NCI-H774 (cell line): ENCODE results near the gene CSDE1.
A peak's percentile ranks its signal among the peaks of the same experiment; 100 is the strongest.

Source experiments
- DNase-seq: peaks from one replicate; lab custom pipeline; 2025; lab: John Stamatoyannopoulos, UW

Gene CSDE1

DNA sequence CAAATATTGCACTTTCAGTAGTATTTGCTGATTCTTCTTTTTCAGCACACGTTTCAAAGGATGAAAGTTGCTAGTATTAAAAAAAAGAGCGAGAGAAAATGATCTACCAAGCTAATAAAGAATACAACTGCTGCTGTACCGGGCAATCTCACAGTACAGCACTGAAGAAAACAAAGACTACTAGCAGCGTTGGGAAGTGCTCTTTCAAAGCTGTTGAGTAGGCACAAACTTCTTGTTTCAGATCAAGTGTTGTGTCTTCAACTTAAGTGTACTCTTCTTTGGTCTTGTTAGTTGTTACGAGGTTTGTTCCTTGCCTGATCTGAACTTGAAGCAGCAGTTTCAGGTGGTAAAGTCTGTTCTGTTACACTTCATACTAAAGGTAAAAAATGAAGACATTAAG, 7.9 kb downstream of the CSDE1 start:
- no peak for DNase-seq

DNA sequence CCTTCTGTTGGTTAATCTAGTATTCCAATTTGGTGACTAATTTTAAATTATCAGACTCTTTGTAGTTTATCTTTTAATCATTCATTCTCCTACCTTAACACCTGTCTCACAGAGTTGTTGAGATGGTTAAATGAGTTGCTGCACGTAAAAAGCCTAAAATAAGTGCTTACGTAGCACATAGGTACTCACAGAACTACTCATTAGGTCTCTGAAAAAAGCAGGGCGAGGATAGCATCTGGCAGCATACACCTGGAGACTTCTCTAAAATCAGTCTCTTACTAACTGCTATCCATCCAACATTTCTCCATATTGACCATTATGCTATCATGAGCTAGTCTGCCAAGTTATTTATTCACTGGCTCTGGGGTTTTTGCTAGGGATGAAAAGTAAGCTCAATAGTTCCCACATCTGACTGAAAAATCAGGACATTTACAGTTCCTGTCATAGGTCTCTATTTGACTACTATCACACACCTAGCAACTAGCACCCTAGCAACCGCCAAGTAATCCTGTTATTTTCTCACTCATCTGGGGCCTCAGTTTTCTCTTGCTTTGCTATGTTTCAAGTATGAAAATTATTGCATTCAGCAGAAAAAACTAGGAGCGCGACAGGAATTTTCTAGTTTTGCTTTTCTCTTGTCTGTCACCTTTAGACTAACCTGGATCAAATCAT, 11.2 kb downstream of the CSDE1 start:
- DNase-seq = no peak

DNA sequence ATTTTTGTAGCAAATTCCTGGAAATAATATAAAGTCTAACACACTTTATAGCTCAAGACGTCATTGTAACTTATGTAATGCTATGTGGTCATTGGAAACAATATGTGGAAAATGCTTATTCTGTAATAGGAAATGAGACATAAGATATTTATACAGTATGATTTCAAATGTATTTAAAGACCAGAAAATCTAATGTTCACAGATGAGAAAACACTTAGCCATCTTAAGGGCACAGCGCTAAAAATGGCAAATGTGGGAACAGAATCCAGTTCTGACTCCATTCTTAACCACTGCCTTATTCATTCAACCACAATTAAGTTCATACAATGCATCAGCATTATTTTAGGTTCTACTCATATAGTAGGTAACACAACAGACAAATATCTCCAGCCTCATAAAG, 12.5 kb downstream of the CSDE1 start:
- no peak for DNase-seq

DNA sequence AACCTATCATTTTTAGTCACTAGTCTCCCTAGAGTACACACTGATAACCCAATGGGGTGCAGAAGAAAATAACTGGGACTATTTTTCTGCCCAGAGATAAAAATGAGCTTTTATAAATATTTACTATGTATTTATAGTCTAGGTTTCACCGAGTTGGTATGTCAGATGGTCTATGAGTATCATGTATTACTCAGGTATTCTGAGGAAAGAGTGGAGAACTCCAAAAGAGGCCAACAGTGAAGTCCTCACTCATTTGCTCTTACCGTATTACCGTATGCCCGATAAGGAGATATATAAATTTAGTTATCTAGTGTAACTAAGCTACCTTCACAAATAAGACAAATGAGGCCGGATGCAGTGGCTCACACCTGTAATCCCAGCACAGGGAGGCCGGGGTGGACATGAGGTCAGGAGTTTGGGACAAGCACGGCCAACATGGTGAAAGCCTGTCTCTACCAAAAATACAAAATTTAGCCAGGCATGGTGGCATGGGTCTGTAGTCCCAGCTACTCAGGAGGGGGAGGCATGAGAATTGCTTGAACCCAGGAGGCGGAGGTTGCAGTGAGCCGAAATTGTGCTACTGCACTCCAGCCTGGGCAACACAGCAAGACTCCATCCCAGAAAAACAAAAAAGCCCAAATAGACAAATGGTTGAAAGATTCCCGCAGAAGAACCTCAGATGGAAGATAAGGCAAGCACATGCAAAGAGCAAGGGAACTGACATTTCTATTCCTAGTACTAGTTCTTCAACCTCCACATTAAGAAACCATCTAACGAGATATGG, 15.6 kb downstream of the CSDE1 start:
- DNase-seq = no peak

DNA sequence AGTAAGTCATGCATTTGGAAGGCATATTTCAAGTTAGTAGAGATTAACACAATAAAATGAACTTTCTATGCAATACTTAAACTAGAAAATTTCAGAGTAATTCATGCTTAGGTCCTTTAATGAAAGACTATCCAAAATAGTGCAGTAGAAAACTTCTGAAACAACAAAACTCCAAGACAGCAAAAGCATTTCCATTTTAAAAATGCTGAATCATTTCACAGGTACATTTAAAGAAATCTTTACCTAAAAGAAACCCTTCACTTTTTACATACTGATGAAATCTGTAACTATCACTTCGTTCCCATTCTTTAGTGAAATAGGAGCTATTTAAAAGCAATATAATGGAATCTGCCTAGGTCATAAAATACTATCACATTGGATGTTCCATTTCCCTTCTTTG, 17.5 kb downstream of the CSDE1 start:
- no peak for DNase-seq

DNA sequence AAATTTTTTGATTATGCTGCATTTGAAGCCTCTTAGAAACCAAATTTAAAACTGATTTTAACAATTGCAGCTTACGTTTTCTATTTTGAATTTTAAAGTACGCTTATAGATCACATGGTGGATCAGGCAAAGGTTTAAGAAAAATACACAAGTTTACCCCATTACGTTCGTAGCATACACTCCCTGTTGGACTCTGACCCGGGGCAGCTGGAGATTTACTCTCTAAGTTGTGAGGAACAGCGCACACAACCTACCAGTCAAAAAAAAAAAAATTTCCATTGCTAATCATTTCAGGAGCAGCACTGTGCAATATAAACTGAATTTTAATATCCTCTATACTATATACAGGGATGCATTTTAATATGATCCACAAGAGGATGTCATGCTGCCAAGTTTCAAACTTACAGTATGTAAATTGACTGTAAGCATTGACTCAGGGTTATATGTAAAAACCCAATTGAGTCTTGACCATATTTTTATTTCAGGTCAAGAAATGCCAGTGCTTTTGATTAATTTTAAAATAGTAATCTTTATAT, 20.4 kb downstream of the CSDE1 start:
- no peak for DNase-seq

DNA sequence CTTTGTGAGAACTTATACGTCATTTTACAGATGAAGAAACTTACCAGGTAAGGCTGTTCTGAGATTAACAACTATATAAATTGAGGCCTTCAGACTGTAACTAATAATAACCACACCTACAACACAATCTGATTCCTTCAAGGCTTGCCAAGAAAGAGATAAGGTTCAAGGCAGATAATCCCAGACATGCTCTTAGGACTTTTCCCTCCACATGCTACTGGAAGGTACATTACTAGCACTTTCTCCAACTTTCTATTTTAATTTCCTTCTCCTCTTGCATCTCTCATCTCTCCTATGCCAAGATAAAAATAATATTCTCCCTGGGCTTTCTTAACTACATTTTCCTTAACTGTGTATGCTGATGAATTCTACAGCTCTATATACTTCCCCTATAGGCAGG, 22.3 kb downstream of the CSDE1 start:
- DNase-seq = no peak

DNA sequence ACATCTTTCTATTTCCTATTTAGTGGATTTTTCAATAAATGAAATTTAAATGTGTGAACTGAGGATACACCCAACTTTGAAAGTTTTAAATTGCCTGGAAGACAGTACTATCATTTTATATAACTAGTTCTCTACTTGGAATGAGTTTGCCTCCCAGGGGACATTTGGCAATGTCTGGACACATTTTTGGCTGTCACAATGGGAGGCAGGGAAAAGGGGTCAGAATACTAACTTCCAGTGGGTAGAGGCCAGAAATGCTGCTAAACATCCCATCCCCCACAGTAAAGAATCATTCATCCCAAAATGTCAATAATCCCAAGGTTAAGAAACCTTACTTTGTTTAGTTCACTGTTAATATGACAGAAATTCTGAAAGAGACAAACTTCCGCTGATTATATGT, 28.0 kb downstream of the CSDE1 start:
- DNase-seq = no peak

DNA sequence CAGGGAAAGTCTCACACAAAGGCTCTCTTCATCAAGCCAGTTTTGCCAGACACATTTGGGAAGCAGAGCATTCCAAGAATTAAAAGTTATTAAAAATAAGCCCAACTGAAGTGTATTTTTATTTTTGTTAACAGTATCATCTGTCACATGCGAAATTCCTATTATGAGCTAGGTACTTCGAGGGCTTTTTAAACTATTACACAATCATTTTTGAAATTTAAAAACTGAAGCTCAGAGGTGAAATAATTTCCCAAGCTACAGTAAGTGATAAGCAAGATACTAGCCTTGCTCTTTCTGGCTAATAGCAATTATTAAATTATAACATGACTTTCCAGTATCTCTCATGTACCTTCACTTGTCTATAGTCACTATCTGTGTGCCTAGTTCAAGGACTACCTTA, 29.2 kb downstream of the CSDE1 start:
- DNase-seq = no peak

DNA sequence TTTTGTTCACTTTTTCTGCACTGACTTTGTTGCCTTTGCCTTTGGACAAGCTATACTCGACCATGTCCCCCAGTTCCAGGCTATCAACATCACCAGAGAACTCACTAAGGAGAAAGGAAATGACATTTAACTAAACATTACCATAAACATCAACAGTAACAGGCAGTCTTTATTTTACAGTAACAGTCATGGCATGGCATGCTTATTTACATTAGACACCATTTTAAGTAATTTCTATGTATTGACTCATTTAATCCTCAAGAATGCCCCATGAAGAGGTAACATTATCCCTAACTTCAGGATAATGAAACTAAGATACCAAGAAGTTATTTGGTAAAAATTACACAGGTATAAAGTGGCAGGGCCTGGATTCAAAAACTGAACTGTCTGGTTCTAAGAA, 32.6 kb downstream of the CSDE1 start:
- no peak for DNase-seq

DNA sequence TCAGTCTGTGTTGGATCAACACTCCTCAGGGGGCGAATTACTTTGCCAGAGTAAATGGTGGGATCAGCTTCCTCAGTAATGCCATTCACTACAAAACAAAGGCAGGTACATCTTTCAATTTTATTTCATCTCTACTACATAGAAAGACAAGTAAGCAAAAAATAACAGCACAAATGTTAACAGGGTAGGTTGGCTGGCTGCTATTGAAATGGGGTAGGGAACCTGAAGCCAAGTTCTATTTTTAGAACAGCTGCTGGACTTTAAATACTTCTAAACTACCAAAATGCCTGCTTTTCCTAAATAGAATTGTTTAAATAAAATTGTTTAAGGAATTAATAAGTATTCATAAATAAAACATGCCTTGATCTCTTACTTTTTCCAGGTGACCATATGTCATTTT, 33.9 kb downstream of the CSDE1 start:
- DNase-seq = no peak

DNA sequence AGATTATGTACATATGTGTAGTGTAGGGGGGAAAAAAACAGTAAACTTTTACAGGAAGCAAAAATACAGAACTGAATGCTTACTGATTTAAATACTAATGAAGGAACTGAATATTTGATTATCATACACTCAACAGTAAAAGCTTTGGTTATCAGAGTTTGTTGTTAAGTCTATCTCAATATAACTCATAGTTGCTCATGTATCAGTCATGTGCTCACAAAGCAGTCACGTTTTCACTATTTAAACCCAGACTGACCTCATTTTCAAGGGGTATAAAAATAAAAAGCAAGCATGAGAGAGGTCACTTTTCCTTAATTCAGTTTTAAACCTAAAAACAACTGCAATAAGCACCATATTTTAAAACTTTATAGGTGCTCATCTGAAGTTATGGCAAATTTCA, 34.3 kb downstream of the CSDE1 start:
- no peak for DNase-seq

DNA sequence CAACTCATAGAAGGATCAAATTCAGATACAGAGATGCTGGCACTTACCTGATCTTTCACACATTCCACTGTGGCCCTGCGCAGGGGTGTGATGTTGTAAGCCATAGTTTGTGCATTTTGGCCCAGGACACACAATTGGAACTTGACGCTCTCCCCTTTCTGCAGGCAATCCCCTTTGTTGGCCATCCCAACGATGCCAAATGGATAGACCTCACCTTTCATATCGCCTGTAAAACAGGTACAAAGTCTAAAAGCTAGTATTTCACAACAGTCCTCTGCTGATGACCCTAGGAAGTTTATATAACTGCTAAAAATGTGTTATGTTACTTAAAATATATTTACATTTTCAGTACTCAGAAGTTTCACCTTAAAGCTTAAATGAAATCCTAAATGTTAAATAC, 37.3 kb downstream of the CSDE1 start:
- no peak for DNase-seq

DNA sequence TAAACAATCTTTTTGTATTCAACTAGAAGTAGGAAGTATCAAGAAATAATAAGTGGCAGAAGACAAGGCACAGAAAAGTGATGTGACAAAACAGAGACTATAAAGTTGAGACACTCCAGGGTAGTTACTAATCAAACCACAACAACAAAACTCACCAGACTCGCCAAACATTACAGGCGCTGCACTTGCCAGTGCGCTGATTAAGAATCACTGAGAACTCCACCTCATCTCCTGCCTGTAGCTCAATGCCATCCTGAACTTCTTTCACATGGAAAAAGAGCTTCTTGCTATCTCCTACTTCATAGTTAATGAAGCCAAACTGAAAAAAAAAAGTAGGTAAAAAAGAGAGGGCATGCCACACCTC, 38.4 kb downstream of the CSDE1 start:
- no peak for DNase-seq

DNA sequence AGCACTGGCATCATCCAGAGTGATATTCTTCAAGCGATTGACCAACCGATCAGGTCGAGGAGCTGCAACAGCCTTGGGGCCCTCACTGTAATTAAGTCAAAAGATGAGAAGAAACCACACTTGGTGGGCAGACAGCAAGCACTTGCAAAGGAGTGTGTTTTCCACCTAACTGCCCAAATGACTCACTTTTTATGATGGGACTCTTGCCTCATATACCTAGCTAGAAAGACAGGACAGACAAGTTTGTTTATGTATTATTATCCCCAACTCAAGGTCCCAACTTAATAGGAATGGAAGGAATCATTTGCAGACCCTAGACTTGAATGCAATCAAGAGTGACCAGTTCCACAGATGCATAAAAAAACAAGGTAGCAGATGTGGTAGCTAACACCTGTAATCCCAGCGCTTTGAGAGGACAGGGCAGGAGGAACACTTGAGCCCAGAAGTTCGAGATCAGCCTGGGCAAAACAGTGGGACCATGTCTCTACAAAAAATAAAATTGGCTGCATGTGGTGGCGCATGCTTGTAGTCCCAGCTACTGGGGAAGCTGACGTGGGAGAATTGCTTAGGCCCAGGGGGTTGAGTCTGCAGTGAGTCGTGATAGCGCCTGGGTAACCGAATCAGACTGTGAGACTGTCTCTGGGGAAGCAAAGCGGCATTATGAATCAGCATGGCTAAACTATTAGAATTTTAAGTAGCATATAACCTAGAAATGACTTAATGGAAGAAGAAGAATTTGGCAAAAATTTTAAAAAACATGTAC, 38.9 kb downstream of the CSDE1 start:
- DNase-seq = no peak

DNA sequence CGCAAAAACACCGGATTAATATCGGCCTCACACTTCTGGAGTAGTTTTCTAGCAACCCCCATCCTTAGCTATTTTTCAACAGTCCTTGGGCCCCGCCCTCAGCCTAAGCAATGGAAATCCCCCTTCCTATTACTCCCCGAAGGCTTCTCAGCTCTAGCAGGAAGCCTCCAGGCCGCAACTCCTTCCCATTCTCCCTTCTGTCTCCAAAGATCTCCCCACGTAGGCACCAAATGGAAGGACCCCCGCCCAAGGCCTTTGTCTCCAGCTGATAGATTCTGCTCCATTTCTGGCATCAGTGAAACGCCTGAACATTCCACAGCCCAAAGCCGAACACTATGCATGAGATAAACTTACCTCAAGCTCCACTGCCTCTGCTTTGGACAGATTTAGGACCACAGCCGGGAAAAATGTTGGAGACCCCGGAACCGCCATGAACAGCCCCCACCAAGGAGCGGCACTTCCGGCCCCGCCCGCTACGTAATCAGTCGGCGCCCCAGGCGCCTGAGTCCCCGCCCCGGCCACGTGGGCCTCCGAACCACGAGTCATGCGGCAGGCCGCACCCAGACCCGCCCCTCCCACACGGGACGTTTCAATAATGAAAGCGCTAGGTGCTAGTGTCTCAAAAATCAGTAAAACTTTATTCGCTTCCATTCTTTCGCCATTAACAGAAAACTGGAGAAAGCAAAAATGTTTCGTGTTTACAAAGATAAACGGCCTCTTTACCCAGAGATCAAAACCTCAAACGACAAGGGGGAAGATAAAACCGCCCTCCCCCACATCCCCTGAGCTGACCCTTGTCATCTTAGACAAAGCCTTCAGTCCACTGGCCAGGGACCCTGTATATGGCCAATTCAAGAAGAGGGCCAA, 41.2 kb downstream of the CSDE1 start, which contains the start of gene NRAS:
NRAS (minus strand) TSS at position 468 of the 867 bp plus-strand sequence. CDS start 611 bp downstream, outside the sequence.
- DNase-seq = peak; percentile 87

DNA sequence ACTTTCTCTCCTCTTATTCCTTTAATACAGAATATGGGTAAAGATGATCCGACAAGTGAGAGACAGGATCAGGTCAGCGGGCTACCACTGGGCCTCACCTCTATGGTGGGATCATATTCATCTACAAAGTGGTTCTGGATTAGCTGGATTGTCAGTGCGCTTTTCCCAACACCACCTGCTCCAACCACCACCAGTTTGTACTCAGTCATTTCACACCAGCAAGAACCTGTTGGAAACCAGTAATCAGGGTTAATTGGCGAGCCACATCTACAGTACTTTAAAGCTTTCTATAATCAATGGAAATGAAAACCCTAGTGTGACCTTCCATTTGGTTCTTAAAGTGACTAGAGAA, 41.9 kb downstream of the CSDE1 start:
- no peak for DNase-seq

DNA sequence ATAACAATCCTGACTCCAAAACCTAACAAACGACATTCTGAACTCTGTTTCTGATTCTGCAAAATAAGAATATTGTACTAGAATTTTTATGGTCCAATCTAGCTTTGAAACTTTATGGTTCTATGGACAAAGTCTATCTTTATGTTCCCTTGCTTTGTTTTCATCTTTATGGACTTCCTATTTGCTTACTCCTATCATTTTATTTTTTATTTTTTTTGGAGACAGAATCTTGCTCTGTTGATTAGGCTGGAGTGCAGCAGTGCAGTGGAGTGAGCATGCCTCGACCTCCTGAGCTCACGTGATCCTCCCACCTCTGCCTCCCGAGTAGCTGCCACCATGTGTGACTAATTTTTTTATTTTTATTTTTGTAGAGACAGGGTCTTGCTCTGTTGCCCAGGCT, 44.8 kb downstream of the CSDE1 start:
- no peak for DNase-seq

DNA sequence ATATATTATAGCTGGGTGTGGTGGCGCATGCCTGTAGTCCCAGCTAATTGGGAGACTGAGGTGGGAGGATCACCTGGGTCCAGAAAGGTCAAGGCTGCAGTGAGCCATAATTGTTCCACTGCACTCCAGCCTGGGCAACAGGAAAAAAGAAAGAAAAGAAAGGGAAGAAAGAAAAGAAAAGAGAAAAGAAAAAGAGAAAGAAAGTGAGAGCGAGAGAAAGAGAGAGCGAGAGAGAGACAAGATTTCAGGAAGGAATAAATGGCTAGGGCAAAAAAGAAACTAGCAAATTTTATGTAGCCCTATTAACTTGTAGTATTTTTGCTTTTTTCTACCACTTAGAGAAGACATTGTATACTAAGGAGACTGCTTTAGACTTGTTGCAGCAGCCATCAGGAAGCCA, 47.4 kb downstream of the CSDE1 start:
- DNase-seq = no peak

DNA sequence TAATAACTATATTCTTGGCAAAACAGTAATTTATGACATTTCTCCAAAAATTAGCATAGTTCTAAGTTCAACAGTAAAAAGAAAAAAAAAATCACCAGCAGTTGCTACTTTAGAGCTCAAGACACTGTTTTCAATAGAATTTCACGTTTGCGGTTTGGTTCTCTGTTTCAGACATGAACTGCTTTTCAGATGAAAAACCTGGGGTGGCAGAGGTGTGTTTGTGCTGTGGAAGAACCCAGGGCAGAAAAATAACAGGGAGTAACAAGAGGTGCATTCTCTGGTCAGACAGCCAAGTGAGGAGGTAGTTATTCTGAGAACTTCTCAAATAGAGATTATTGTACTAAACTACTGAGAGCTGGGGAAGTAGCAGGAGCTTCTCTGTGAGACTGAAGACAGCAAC, 50.2 kb downstream of the CSDE1 start:
- no peak for DNase-seq

DNA sequence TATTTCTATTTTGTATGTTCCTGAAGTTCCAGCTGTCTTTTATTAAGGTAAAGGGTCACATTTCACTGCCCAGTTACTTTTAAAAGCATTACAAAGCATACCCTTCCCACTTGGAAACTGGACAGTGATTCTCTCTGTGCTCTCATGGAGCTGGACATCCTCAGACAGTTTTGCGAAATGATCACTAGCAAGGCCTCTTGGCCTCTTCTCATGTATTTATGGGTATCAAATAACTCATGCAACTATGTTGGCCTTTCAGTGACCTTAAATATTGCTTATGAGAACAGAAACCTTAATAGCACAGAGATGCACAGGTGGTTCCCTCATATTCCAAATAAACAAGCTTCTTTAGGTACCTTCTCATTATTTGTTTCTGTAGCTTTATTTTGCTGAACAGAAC, 54.5 kb downstream of the CSDE1 start:
- DNase-seq = no peak

DNA sequence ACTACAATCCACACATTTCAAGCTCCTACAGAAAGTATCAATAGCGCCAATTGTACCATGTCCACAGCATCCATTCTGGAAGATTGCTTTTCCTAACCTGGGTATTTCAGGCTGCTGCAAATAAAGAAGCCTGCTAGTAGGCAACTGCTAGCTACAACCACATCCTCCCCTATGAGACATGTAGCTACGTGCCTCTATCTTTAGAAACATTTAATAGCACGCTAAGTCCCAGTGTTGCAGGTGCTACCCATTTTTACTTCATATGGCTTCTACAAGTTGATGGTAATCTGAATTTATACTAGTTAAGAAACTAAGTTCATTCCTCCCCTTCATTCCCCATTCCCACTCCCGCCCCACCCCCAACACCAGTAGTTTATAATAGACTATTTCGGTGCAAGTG, 55.0 kb downstream of the CSDE1 start:
- DNase-seq = no peak
